Measurements from ENCODE around the gene PLK5. TPM values are rescaled to one million over a fixed set of nuclear protein-coding genes. Genes with fewer than 3 reads are reported as not detected.

Gene PLK5
- total and polyA plus RNA-seq, 2 of the 4 experiments (the other 2 are of a cell fraction), result not detected

- Histone ChIP-seq H4K91ac (ENCODE audit: insufficient read depth, low read depth, low read length) (no peak overlapping the region), H3K4me1 (ENCODE audit: control insufficient read depth, insufficient read depth, low read length) (peaks cover 8% of the 10 kb centered on the region), H2BK5ac (ENCODE audit: low read depth, low read length, poor library complexity, severe bottlenecking) (no peak overlapping the region), H4K20me1 (ENCODE audit: insufficient read depth, low read length) (peaks cover 92% of the 10 kb centered on the region), H3K4me2 (ENCODE audit: low read depth, low read length) (no peak overlapping the region), H2AK5ac (ENCODE audit: low read depth, low read length) (no peak overlapping the region), H3K9ac (ENCODE audit: low read depth, low read length) (no peak overlapping the region), H3K4ac (ENCODE audit: low read depth, low read length) (no peak overlapping the region), H3K27ac (ENCODE audit: insufficient read depth, low read length) (no peak overlapping the region), H3K18ac (ENCODE audit: low read depth, low read length) (no peak overlapping the region), H2AK9ac (replicated peaks; ENCODE audit: low read depth, low read length, poor library complexity) (no peak overlapping the region), H3K9me3 (ENCODE audit: control insufficient read depth, insufficient read depth, low read length) (no peaks in the 10 kb centered on the region), H2AFZ (replicated peaks; ENCODE audit: low read length, poor library complexity) (no peak overlapping the region), H4K5ac (ENCODE audit: low read depth, low read length) (no peak overlapping the region), H3K79me1 (ENCODE audit: low read depth in 1 of 2, low read length in 2 of 2) (peaks cover 5 to 69% of the 10 kb centered on the region in 2 experiments; a peak in 3 of 4 replicates), H3K27me3 (ENCODE audit: control insufficient read depth, insufficient read depth, low read length) (no peaks in the 10 kb centered on the region), H3K56ac (ENCODE audit: extremely low read depth, insufficient read depth, low read length) (no peak overlapping the region), H2BK120ac (ENCODE audit: low read depth, low read length) (no peak overlapping the region), H2BK15ac (ENCODE audit: low read depth, low read length) (no peak overlapping the region), H2BK20ac (ENCODE audit: low read depth, low read length) (no peak overlapping the region), H3K9me1 (ENCODE audit: insufficient read depth, low read length) (peaks cover 18% of the 10 kb centered on the region), H3K4me3 (ENCODE audit: insufficient read depth, low read depth, low read length) (no peak overlapping the region), H4K8ac (ENCODE audit: low read depth in 2 of 2, low read length in 2 of 2) (no peak overlapping the region), H3K14ac (replicated peaks; ENCODE audit: low read depth, low read length) (no peak overlapping the region), H3K23ac (ENCODE audit: low read depth, low read length) (no peak overlapping the region), H3K36me3 (ENCODE audit: control insufficient read depth, insufficient read depth, low read length) (peaks cover 19% of the 10 kb centered on the region)
- dilution Hi-C loops (cut with HindIII; ENCODE audit: low sequenced_read_pairs, unreplicated experiment) (no loop called here), in situ Hi-C loops (cut with MboI; ENCODE audit: low sequenced_read_pairs) (no loop called here), intact Hi-C loops (cut with micrococcal nuclease) (loop anchor here (10.0 kb wide), 1 partner anchor 993 kb away; no protein-coding TSS in a partner anchor)
- ChIA-PET CTCF (interaction anchor here (0.6 kb wide), 1 partner anchor 98 kb away, joined by 3 read pairs; no protein-coding TSS in a partner anchor), POLR2A (ENCODE audit: unreplicated experiment) (interaction anchor here (0.5 kb wide), 1 partner anchor 603 kb away, joined by 3 read pairs; no protein-coding TSS in a partner anchor)
- DNase-seq (no peak), ATAC-seq (ENCODE audit: low read depth) (no peak)
- 74% methylated on average over 4 of the region's 17 CpGs; no CpG with 5 or more reads in 1 of the 2 experiments for WGBS, 2 experiments (ENCODE audit: extremely low coverage in 2 of 2, insufficient read length in 1 of 2)
- BruUV-seq (replicated peaks), result no TSS peak
- TF ChIP-seq RFX5 (IDR thresholded peaks at IDR 0.05; ENCODE audit: low read depth, low read length), result no peak
- TF ChIP-seq FOS (IDR thresholded peaks at IDR 0.05; ENCODE audit: low read depth, low read length), result no peak
- no peak for TF ChIP-seq ELK1 (IDR thresholded peaks at IDR 0.05; ENCODE audit: borderline replicate concordance, low read depth, low read length)
- no peak for TF ChIP-seq NFE2L2 (IDR thresholded peaks at IDR 0.05; ENCODE audit: low read depth, low read length)
- no peak for TF ChIP-seq MXI1 (IDR thresholded peaks at IDR 0.05; ENCODE audit: borderline replicate concordance, low read depth, low read length)
- no peak for TF ChIP-seq CEBPB (IDR thresholded peaks at IDR 0.05; ENCODE audit: low read depth, low read length)
- no peak for TF ChIP-seq BHLHE40 (IDR thresholded peaks at IDR 0.05; ENCODE audit: low read depth, low read length)
Observed at GRCh38 chr19:1561236-1561842, 37.5 kb downstream of the PLK5 start.

All from IMR-90 (cell line).